NB4 (cell line): ENCODE measurements around the gene PRKG1.

ENCODE experiments used
- DNase-seq: peaks from one replicate; pipeline ENCODE4 v3.0.0; 2010; ENCODE audit warnings: low read depth
- H3K4me3 ChIP-seq: one replicate; pipeline ENCODE4 v1.5.1; 2011; ENCODE audit warnings: mild to moderate bottlenecking, low read depth, low read length, moderate library complexity
- MYC ChIP-seq: IDR thresholded peaks from 2 replicates; pipeline ENCODE4 v1.6.1; 2011; ENCODE audit warnings: low read depth, low read length
- POLR2A ChIP-seq: IDR thresholded peaks from 2 replicates; pipeline ENCODE4 v1.6.1; 2011; ENCODE audit warnings: mild to moderate bottlenecking; ENCODE audit not compliant: insufficient read length; ENCODE audit errors: extremely low read depth
- TF ChIP-seq, protein P1 (sequence below): IDR thresholded peaks from 2 replicates; pipeline ENCODE4 v1.6.1; 2011; ENCODE audit warnings: low read depth, low read length
- TF ChIP-seq, protein P2 (sequence below): IDR thresholded peaks from one replicate; pipeline ENCODE4 v1.5.1; 2012; ENCODE audit warnings: low read depth, low read length

PRKG1 gene

DNA sequence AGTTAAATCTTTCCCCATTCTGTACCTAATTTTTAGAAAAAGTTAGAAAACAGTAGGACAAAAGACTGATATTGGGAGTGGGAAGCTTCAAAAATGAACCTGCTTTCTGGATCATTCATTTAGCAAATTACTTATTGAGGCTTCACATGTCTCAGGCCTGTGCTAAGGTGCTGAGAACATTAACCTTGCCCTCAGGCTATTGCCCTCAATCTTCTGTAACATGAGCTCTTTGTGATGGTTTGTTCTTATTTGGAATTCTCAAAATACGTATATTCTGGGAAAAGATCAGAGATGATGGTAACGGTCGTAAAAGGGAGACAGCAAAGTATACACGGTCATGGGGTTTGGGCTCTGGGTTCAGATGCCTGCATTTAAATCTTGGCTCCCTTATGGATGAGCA lies 39.5 kb upstream of the PRKG1 start:
- no peak overlapping the region for H3K4me3 ChIP-seq
- TF ChIP-seq MYC (no peak), POLR2A (no peak)
- TF ChIP-seq, protein P1, sequence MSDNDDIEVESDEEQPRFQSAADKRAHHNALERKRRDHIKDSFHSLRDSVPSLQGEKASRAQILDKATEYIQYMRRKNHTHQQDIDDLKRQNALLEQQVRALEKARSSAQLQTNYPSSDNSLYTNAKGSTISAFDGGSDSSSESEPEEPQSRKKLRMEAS: no peak
- TF ChIP-seq, protein P2, sequence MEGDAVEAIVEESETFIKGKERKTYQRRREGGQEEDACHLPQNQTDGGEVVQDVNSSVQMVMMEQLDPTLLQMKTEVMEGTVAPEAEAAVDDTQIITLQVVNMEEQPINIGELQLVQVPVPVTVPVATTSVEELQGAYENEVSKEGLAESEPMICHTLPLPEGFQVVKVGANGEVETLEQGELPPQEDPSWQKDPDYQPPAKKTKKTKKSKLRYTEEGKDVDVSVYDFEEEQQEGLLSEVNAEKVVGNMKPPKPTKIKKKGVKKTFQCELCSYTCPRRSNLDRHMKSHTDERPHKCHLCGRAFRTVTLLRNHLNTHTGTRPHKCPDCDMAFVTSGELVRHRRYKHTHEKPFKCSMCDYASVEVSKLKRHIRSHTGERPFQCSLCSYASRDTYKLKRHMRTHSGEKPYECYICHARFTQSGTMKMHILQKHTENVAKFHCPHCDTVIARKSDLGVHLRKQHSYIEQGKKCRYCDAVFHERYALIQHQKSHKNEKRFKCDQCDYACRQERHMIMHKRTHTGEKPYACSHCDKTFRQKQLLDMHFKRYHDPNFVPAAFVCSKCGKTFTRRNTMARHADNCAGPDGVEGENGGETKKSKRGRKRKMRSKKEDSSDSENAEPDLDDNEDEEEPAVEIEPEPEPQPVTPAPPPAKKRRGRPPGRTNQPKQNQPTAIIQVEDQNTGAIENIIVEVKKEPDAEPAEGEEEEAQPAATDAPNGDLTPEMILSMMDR: no peak
- no peak for DNase-seq

DNA sequence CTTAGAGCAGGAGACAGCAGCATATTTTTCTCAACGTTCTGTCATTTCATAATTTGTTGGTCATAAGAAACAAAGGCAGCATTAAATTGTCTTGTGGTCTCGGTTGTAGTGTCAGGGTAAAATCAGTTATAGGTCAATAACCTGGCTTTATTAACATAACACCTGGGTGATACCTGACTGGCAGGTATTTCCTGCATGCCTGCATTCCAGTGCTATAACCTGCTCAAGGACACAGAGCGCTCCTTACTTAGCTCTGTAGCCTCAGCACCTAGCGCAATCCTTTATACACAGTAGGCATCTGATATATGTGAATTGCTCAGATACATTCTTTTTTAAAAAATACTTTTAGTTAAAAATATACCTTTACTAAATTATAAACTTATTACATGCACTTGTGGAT lies 38.9 kb upstream of the PRKG1 start:
- TF ChIP-seq, protein P2: no peak
- TF ChIP-seq POLR2A (no peak), MYC (no peak)
- TF ChIP-seq, protein P1: no peak
- no peak for DNase-seq

DNA sequence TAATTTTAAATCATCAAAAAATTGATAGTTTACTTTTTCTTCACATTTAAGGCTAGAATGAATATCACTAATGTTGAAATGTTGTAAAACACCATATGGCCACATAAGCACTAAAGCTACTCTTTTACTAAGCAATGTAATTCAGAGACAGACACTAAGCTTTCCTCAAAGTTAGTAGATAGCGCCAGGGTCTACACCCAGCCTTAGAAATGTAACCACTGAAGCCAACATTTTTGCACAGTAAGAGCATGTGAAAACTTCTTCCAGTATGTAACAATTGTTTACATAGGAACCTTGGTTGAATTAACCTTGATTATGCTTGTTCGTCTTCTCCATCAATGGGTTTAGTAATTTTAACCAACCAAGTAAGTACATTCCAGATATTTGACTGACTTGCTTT lies 28.4 kb upstream of the PRKG1 start:
- DNase-seq: no peak
- H3K4me3 ChIP-seq: no peak overlapping the region

More for the DNA sequence above, 38.9 kb upstream of the PRKG1 start:
- H3K4me3 ChIP-seq: no peak overlapping the region

DNA sequence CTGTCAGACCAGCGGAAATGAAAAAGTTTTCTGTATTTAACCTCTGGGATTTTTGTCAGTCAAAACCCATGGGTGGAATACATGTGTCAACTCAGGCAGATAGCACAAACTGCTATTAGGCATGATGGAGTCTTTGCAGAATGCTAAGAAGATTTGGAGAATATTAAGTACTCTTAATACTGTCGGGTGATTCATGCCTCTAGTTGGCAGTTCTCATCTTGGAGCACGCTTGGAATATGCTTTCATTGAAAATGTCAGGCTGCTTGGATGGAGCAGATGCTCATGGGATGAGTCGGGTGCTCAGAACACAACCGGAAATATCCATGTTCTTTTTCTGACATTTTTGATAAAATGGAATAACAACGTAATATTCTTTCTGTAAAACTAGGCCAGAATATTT lies 27.6 kb upstream of the PRKG1 start:
- no peak for TF ChIP-seq MYC
- no peak for TF ChIP-seq POLR2A
- TF ChIP-seq, protein P2: no peak
- TF ChIP-seq, protein P1: no peak
- no peak overlapping the region for H3K4me3 ChIP-seq
- no peak for DNase-seq

More for the DNA sequence above, 28.4 kb upstream of the PRKG1 start:
- TF ChIP-seq, protein P2: no peak
- no peak for TF ChIP-seq POLR2A
- TF ChIP-seq MYC: no peak
- TF ChIP-seq, protein P1: no peak

DNA sequence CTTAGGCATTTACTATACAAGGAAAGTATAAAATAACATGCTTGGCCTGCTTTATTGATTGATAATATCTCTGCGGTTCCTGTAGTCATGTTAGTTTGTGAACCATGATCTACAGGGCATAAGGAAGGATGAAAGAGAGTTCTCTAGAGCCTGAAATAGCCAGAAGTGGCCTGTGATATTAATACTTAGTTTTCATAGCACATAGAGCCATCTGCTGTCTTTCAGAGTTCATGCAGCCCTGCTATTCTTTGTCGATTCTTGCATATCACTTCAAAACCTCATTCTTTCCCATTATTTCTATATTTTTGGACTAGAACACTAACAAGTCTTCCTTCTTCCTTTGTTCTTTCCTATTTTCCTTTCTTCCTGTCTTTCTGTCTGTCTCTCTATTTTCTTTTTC lies 26.4 kb upstream of the PRKG1 start:
- DNase-seq: no peak
- no peak for TF ChIP-seq MYC
- TF ChIP-seq, protein P1: no peak
- TF ChIP-seq, protein P2: no peak
- no peak for TF ChIP-seq POLR2A
- H3K4me3 ChIP-seq: no peak overlapping the region
